ENCODE results near the gene CP.

GRCh38 chr3:149160754-149161300 lies 60.8 kb downstream of the CP start:
- TF ChIP-seq CTCF (IDR thresholded peaks at IDR 0.05) = no peak
- no peak for TF ChIP-seq POLR2A (IDR thresholded peaks at IDR 0.05)
